ENCODE data around the gene PRIMA1. TPM values are rescaled to one million over a fixed set of nuclear protein-coding genes. Genes with fewer than 3 reads are reported as not detected.

Gene PRIMA1
- total RNA-seq, 6 experiments from 2014 or later: 0.31 to 0.95 (median 0.43) TPM; not detected in 2

GRCh38 chr14:93792391-93792790 is 4.1 kb upstream of the PRIMA1 start:
- ATAC-seq (no peak), DNase-seq (no peak)
- Histone ChIP-seq H3K27me3 (no peaks in the 10 kb centered on the region), H3K36me3 (no peaks in the 10 kb centered on the region), H3K27ac (no peak overlapping the region), H3K4me1 (peaks cover 0 to 11% (median 0%) of the 10 kb centered on the region in 4 donors), H3K9me3 (no peaks in the 10 kb centered on the region), H3K4me3 (no peak overlapping the region)
- intact Hi-C loops (cut with DNase I): no loop called here
- TF ChIP-seq POLR2A (IDR thresholded peaks at IDR 0.05) (no peak), CTCF (IDR thresholded peaks at IDR 0.05) (no peak)
- 46% methylated on average over 3 of the region's 3 CpGs for WGBS (ENCODE audit: insufficient coverage, low coverage, low lambda C conversion rate, missing lambda C conversion rate)

- WGBS (ENCODE audit: insufficient coverage, low coverage, low lambda C conversion rate, missing lambda C conversion rate): 44% methylated on average over 3 of the region's 5 CpGs
- no peak overlapping the region for H3K4me3 ChIP-seq
- no peak overlapping the region for H3K27ac ChIP-seq
- TF ChIP-seq CTCF (IDR thresholded peaks at IDR 0.05) (no peak), POLR2A (IDR thresholded peaks at IDR 0.05) (no peak)
- DNase-seq (no peak), ATAC-seq (no peak)
- peaks cover 0 to 11% (median 0%) of the 10 kb centered on the region in 4 donors for H3K4me1 ChIP-seq
- intact Hi-C loops (cut with DNase I): no loop called here
- H3K9me3 ChIP-seq: no peaks in the 10 kb centered on the region
- no peaks in the 10 kb centered on the region for H3K36me3 ChIP-seq
- H3K27me3 ChIP-seq: no peaks in the 10 kb centered on the region
Observed at GRCh38 chr14:93790966-93791365, 2.7 kb upstream of the PRIMA1 start.

GRCh38 chr14:93789228-93790130 is 1.2 kb upstream of the PRIMA1 start:
- 21% methylated on average over 9 of the region's 29 CpGs for WGBS (ENCODE audit: insufficient coverage, low coverage, low lambda C conversion rate, missing lambda C conversion rate)
- no peaks in the 10 kb centered on the region for H3K27me3 ChIP-seq

GRCh38 chr14:93788543-93789227 is 400 bp upstream of the PRIMA1 start:
- Histone ChIP-seq H3K9me3 (no peaks in the 10 kb centered on the region), H3K27ac (no peak overlapping the region), H3K27me3 (no peaks in the 10 kb centered on the region), H3K36me3 (no peaks in the 10 kb centered on the region), H3K4me3 (peak overlapping the region in 2 of 3 donors; percentile 16 to 31), H3K4me1 (peaks cover 0 to 11% (median 0%) of the 10 kb centered on the region in 4 donors)
- no peak for DNase-seq
- WGBS (ENCODE audit: insufficient coverage, low coverage, low lambda C conversion rate, missing lambda C conversion rate): 0% methylated on average over 17 of the region's 79 CpGs
- intact Hi-C loops (cut with DNase I): no loop called here
- TF ChIP-seq CTCF (IDR thresholded peaks at IDR 0.05): peak in 3 of 4 donors; percentile 7 to 32 (median 8)
- no peak for TF ChIP-seq POLR2A (IDR thresholded peaks at IDR 0.05)
- peak; percentile 44 to 70 (median 52) for ATAC-seq

More at GRCh38 chr14:93789228-93790130, 1.2 kb upstream of the PRIMA1 start:
- peaks cover 0 to 11% (median 0%) of the 10 kb centered on the region in 4 donors for H3K4me1 ChIP-seq
- H3K27ac ChIP-seq: no peak overlapping the region
- intact Hi-C loops (cut with DNase I): no loop called here
- no peaks in the 10 kb centered on the region for H3K9me3 ChIP-seq
- DNase-seq (no peak), ATAC-seq (no peak)
- no peak overlapping the region for H3K4me3 ChIP-seq
- TF ChIP-seq POLR2A (IDR thresholded peaks at IDR 0.05) (no peak), CTCF (IDR thresholded peaks at IDR 0.05) (no peak)
- H3K36me3 ChIP-seq: no peaks in the 10 kb centered on the region
